CD4-positive, alpha-beta T cell treated with Interleukin-17A for 4 hours (primary cell): ENCODE measurements around the gene OR51L1.
"Not testable (repeated sequence)": the region's sequence is repeated elsewhere in the genome, so short reads cannot be mapped to it uniquely, and the experiment has no call there.

ENCODE experiments used
- DNase-seq: peaks from one replicate; pipeline ENCODE4 v3.0.0-alpha.2; 2020; ENCODE audit warnings: mixed read lengths

OR51L1 gene

DNA sequence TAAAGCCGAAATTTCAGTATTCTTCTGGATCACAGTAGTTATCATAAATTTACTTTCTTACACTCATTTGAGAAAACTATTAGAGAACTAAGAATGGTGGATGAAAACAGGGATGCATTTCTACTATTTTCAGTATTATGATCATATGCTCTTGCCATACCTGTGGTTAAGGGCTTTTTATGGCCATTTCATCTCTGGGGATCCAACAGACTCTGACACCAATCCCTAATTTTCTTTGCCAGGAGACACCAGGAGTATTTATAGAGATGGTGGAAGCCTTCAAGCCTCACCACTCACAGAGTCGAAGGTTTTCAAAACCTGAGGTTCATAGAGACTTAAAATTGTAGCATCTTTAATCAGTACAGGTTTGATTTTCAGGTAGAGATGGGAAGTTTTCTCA lies at the start of gene OR51L1:
TSS of gene OR51L1 (plus strand) at position 301 of the 400 bp plus-strand sequence. CDS start 4,132 bp downstream, outside the sequence.
- no peak for DNase-seq

- DNase-seq, result no peak
Observed at GRCh38 chr11:4947505-4947904, 47.1 kb upstream of the OR51L1 start, which contains the start of gene OR51A4. TSS of gene OR51A4 (minus strand) at chr11:4947605. CDS start at chr11:4947100, 505 bp downstream.

GRCh38 chr11:4955613-4956012 lies 39.0 kb upstream of the OR51L1 start, which contains the start of gene OR51A2:
TSS of gene OR51A2 (minus strand) at chr11:4955713. CDS start at chr11:4955713, 0 bp downstream.
- not testable (repeated sequence) for DNase-seq

GRCh38 chr11:4957396-4957795 lies 37.3 kb upstream of the OR51L1 start:
- DNase-seq, result no peak

GRCh38 chr11:4960877-4961276 lies 33.8 kb upstream of the OR51L1 start:
- DNase-seq, result no peak

- DNase-seq, result no peak
Observed at GRCh38 chr11:4962816-4963215, 31.8 kb upstream of the OR51L1 start.

- no peak for DNase-seq
Observed at GRCh38 chr11:4975436-4975835, 19.2 kb upstream of the OR51L1 start.

- no peak for DNase-seq
Observed at GRCh38 chr11:4979036-4979435, 15.6 kb upstream of the OR51L1 start.

DNA sequence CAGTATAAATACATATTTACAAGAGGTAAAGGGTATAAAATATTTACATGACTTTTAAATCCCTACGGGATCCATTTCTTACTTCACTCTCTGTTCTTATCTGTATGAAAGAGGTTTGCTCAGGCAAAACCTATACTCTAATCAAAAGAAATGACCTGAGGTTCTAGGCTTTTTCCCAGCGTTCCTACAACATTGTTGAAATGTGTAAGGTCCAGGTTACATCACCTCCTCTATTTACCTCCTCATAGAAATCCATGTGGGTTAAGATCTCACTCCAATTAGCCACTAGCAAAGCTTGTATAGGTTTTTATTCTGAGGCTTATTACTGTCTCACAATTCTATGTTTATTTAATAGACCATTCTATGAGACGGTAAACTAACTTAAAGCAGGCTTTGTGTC lies 12.0 kb upstream of the OR51L1 start:
- no peak for DNase-seq

DNA sequence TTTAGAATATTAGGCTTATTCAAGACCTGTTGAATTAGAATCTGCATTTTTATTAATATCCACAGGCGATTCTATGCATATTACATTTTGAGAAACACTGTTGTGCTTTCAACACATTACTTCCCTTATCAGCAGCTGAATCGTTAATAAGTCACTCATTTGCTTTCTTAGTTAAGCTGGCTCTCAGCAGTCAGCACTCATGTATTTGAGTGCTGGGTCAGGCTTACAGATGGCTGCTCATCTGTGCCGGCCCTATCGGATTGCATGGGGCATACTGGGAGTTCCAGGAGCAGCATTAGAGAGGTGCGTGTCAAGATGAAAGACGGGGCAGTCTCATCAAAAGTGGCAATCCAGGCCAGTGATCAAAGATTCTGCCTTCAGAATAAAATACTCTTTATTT lies 10.8 kb upstream of the OR51L1 start:
- DNase-seq, result no peak

DNA sequence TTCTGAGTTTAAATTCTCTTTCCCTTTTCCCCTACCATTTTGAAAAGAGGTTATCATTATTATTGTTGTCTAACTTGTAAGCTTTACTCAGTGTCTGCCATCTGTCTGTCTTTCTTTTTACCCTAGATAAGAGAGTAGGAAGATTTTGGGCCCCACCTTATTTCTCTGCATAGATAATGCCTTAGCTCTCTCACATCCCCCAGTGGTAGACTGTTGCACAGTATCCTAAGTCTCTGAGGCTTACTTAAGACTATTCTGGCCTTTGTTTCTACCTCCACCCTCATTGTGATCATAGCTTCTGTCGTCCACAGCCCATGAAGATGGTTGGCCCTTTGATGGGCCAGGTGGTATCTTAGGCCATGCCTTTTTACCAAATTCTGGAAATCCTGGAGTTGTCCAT lies 3.6 kb upstream of the OR51L1 start:
- no peak for DNase-seq

DNA sequence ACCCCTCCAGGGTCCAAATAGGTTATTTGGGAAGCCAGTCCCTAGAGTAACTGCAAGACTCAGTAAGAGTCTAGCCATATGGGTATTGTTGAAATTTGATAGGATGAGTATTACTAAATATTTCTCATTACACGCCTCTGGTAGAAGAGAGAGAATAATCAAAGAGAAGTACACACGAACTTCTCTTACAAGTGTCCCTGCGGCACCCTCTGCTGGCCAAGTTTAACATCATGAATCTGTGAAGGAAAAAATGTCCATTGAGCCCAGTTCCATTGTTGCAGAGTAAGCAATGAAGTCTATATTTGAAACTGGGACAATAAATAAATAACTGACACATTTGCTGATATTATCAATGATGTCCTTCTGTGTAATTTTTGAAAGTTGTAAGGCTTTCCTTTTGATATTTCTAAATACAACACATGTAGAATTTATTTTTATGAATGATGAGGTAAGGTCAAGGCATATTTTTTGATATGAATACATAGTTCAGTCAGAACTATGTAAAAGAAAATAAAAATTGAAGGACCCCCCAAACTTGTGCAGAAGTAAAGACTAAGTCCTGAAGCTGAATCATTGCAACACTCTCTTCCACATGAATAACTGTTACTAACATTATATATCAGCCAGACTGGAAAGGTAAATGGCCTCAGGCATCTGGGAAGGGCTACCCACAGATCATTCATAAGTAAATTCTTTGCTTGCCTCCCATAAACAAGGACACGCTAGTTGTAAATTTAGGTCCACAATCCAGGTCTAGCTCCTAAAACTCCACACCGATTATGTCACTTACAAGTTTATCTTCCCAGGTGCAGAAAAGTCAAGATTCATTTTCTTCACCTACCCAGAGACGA lies 10.0 kb downstream of the OR51L1 start:
- no peak for DNase-seq

DNA sequence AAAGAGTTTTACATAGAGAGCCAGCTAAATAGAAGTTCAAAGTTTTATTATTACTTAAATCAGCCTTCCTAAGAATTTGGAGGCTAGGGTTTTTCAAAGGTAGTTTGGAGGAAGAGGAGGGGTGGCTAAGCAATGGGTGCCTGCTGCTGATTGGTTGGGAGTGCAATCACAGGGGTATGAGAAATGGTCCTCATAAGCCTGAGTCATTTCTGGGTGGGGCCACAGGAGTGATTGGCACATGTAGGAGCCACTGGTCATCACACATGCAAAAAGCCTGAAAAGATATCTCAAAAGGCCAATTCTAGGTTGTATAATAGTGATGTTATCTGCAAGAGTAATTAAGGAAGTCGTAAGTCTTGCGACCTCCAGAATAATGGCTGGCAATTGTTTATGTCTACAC lies 12.9 kb downstream of the OR51L1 start:
- DNase-seq, result no peak

GRCh38 chr11:5011254-5011653 lies 16.6 kb downstream of the OR51L1 start:
- DNase-seq, result no peak

- DNase-seq, result no peak
Observed at GRCh38 chr11:5013012-5013411, 18.4 kb downstream of the OR51L1 start.

GRCh38 chr11:5021996-5022395 lies 27.3 kb downstream of the OR51L1 start:
- no peak for DNase-seq

DNA sequence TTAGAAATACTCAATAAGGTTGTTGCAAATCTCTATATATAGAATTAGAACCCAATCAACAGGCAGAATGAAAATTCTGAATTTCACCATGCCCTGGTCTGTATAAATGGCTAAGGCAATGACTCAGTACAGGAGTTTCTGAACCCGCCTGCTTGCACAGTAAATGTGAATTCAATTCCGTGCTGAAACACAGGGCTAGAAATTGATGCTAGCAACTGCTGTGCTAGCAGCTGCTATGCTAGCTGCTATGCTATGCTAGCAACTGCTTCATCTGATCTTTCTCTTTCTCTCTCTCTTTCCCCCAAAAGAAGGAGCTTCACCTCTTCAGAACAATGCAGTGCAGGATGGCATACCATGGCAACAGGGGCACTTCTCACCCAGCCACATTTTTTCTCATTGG lies 42.0 kb downstream of the OR51L1 start:
- no peak for DNase-seq

DNA sequence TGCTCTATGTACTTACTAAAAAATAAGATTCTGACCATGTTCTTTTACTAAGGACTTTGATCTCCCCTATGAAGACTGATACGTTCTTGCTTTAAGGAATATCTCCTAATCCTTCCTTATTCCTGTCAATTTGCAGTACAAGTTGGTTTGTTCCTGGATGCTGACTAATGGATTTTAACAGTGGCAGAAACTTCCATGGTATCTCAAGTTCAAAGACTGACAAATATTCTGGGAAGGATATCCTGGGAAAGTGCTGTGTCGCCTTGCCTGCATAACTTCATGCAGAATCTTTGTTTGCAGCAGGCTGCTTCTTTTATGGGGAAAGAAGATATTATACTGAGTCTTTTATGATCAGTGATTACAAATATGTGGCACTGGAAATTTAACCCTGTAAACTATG lies 43.3 kb downstream of the OR51L1 start:
- DNase-seq, result no peak

DNA sequence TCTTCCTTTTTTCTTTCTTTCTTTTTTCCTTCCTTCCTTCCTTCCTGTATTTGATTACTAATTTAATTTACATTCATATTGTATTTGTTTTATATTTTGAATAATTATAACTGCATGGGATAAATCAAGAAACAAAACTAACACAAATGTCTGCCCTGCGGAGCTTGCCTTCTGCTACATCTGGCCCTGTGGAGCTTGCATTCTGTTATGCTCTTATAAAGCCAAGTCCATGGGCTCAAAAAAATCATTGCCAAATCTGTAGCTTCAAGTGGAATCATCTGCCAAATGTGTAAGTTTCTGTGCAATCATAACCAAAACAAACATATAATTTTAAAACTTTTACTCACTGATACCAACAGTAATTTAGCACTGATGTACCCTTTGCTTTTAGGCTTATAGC lies 43.7 kb downstream of the OR51L1 start:
- no peak for DNase-seq

DNA sequence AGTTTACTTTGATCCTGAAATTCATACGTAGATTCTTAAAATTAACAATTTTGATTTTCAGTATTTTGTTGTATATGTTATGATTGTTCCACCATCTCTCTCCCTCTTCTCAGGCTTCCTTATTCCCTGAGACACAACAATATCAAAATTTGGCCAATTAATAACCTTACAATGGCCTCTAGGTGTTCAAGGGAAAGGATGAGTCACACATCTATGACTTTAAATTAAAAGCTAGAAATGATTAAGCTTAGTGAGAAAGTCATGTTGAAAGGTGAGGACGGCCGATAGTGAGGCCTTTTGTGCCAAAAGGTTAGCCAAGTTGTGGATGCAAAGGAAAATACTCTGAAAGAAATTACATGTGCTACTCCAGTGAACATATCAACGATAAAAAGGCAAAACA lies 46.2 kb downstream of the OR51L1 start:
- no peak for DNase-seq

- no peak for DNase-seq
Observed at GRCh38 chr11:5042091-5042490, 47.4 kb downstream of the OR51L1 start.

- DNase-seq, result no peak
Observed at GRCh38 chr11:5043380-5043779, 48.7 kb downstream of the OR51L1 start.

- no peak for DNase-seq
Observed at GRCh38 chr11:5046226-5046625, 51.6 kb downstream of the OR51L1 start, which contains the start of gene OR52J3. TSS of gene OR52J3 (plus strand) at chr11:5046526. CDS start at chr11:5046526, 0 bp downstream.

- DNase-seq, result no peak
Observed at GRCh38 chr11:5046754-5047330, 52.2 kb downstream of the OR51L1 start.
